Measurements from ENCODE around the gene MTCL1. TPM values are rescaled to one million over a fixed set of nuclear protein-coding genes. Genes with fewer than 3 reads are reported as not detected.
"Not testable (repeated sequence)": the region's sequence is repeated elsewhere in the genome, so short reads cannot be mapped to it uniquely, and the experiment has no call there.

MTCL1 gene
- total RNA-seq, 2 donors from 2014 or later: 15.3 to 27.7 TPM

- H3K27me3 ChIP-seq: no peaks in the 10 kb centered on the region
- DNase-seq (no peak), ATAC-seq (no peak)
- peaks cover 12% of the 10 kb centered on the region for H3K4me1 ChIP-seq
- H3K36me3 ChIP-seq (replicated peaks in 1 of 2; ENCODE audit: insufficient read depth in 1 of 2, low read depth in 2 of 2): no peaks in the 10 kb centered on the region
- no peaks in the 10 kb centered on the region for H3K9me3 ChIP-seq
- WGBS, 2 donors: 91 to 96% methylated on average over 4 of the region's 4 CpGs
- no peak overlapping the region for H3K4me3 ChIP-seq
- intact Hi-C loops (cut with DNase I): no loop called here
- TF ChIP-seq CTCF (IDR thresholded peaks at IDR 0.05) (no peak), POLR2A (IDR thresholded peaks at IDR 0.05) (no peak)
- H3K27ac ChIP-seq: no peak overlapping the region
These were observed 53.1 kb downstream of the MTCL1 start for GRCh38 chr18:8758466-8758865.

GRCh38 chr18:8760984-8761383 lies 55.6 kb downstream of the MTCL1 start:
- ATAC-seq (no peak), DNase-seq (no peak)
- Histone ChIP-seq H3K4me1 (no peaks in the 10 kb centered on the region), H3K27ac (no peak overlapping the region), H3K4me3 (no peak overlapping the region), H3K36me3 (replicated peaks in 1 of 2; ENCODE audit: insufficient read depth in 1 of 2, low read depth in 2 of 2) (no peaks in the 10 kb centered on the region), H3K9me3 (no peaks in the 10 kb centered on the region), H3K27me3 (no peaks in the 10 kb centered on the region)
- TF ChIP-seq POLR2A (IDR thresholded peaks at IDR 0.05) (no peak), CTCF (IDR thresholded peaks at IDR 0.05) (no peak)
- intact Hi-C loops (cut with DNase I): no loop called here
- WGBS, 2 donors: 89 to 92% methylated on average over 2 of the region's 2 CpGs

GRCh38 chr18:8761535-8761934 lies 56.2 kb downstream of the MTCL1 start:
- H3K27ac ChIP-seq; H3K4me1 ChIP-seq; H3K9me3 ChIP-seq; H3K4me3 ChIP-seq; ATAC-seq; H3K36me3 ChIP-seq (replicated peaks in 1 of 2; ENCODE audit: insufficient read depth in 1 of 2, low read depth in 2 of 2); intact Hi-C loops (cut with DNase I); H3K27me3 ChIP-seq; DNase-seq: not testable (repeated sequence)
- 93 to 95% methylated on average over 3 of the region's 3 CpGs for WGBS, 2 donors

- no peaks in the 10 kb centered on the region for H3K9me3 ChIP-seq
- no peak overlapping the region for H3K4me3 ChIP-seq
- no peaks in the 10 kb centered on the region for H3K36me3 ChIP-seq (replicated peaks in 1 of 2; ENCODE audit: insufficient read depth in 1 of 2, low read depth in 2 of 2)
- H3K27ac ChIP-seq: no peak overlapping the region
- ATAC-seq: no peak
- intact Hi-C loops (cut with DNase I): no loop called here
- H3K4me1 ChIP-seq: no peaks in the 10 kb centered on the region
- WGBS, 2 donors: 85 to 96% methylated on average over 5 of the region's 5 CpGs
- no peaks in the 10 kb centered on the region for H3K27me3 ChIP-seq
- no peak for DNase-seq
- TF ChIP-seq POLR2A (IDR thresholded peaks at IDR 0.05) (no peak), CTCF (IDR thresholded peaks at IDR 0.05) (no peak)
These were observed 57.6 kb downstream of the MTCL1 start for GRCh38 chr18:8762968-8763367.

- DNase-seq: no peak
- 64 to 72% methylated on average over 2 of the region's 2 CpGs for WGBS, 2 donors
- intact Hi-C loops (cut with DNase I): no loop called here
These were observed 58.3 kb downstream of the MTCL1 start for GRCh38 chr18:8763611-8764010.

More at GRCh38 chr18:8763611-8764010, 58.3 kb downstream of the MTCL1 start:
- Histone ChIP-seq H3K27ac (no peak overlapping the region), H3K4me1 (no peaks in the 10 kb centered on the region), H3K36me3 (replicated peaks in 1 of 2; ENCODE audit: insufficient read depth in 1 of 2, low read depth in 2 of 2) (no peaks in the 10 kb centered on the region), H3K9me3 (no peaks in the 10 kb centered on the region), H3K4me3 (no peak overlapping the region), H3K27me3 (no peaks in the 10 kb centered on the region)
- no peak for ATAC-seq
- no peak for TF ChIP-seq POLR2A (IDR thresholded peaks at IDR 0.05)
- no peak for TF ChIP-seq CTCF (IDR thresholded peaks at IDR 0.05)
